Measurements from ENCODE around the gene PI4KA. TPM values are rescaled to one million over a fixed set of nuclear protein-coding genes. Genes with fewer than 3 reads are reported as not detected.

The PI4KA gene
- total RNA-seq, 2 experiments from 2014 or later = 85.8 to 100 TPM

GRCh38 chr22:20868025-20868962 lies 9.7 kb upstream of the PI4KA start:
- CTCF ChIA-PET = interaction anchor here (0.9 to 1.0 kb wide), 3 partner anchors 18 to 450 kb away, joined by 3 to 5 read pairs (median 3); no protein-coding TSS in a partner anchor
- no peak for DNase-seq
- Mint-ChIP-seq H3K9me3 (no peaks in the 10 kb centered on the region), H3K4me3 (no peak overlapping the region), H3K27me3 (no peaks in the 10 kb centered on the region), H3K27ac (peak overlapping the region; percentile 84), H3K36me3 (ENCODE audit: low read depth) (peaks cover 17% of the 10 kb centered on the region), H3K4me1 (peaks cover 34% of the 10 kb centered on the region)
- POLR2A ChIA-PET = interaction anchor here (0.8 to 1.5 kb wide), 4 partner anchors 11 to 134 kb away, joined by 3 to 5 read pairs (median 4); partner anchors contain the start of gene CRKL

GRCh38 chr22:20867179-20868024 lies 8.8 kb upstream of the PI4KA start:
- H3K4me1 Mint-ChIP-seq = peaks cover 38% of the 10 kb centered on the region
- CTCF ChIA-PET = interaction anchor here (0.9 to 1.0 kb wide), 3 partner anchors 18 to 449 kb away, joined by 3 to 5 read pairs (median 3); no protein-coding TSS in a partner anchor
- POLR2A ChIA-PET = interaction anchor here (0.8 to 1.5 kb wide), 5 partner anchors 10 to 135 kb away, joined by 3 to 5 read pairs (median 3); partner anchors contain the start of gene CRKL

GRCh38 chr22:20866736-20867135 lies 8.1 kb upstream of the PI4KA start:
- no peak for DNase-seq
- ChIA-PET POLR2A (interaction anchor here (0.9 to 1.0 kb wide), 2 partner anchors 9 to 136 kb away, joined by 3 read pairs; no protein-coding TSS in a partner anchor), CTCF (no interaction called here)
- H3K4me1 Mint-ChIP-seq = peaks cover 43% of the 10 kb centered on the region
- peak overlapping the region; percentile 84 for H3K27ac Mint-ChIP-seq
- peaks cover 25% of the 10 kb centered on the region for H3K36me3 Mint-ChIP-seq (ENCODE audit: low read depth)
- no peak overlapping the region for H3K4me3 Mint-ChIP-seq
- no peaks in the 10 kb centered on the region for H3K27me3 Mint-ChIP-seq
- H3K9me3 Mint-ChIP-seq = no peaks in the 10 kb centered on the region

More at GRCh38 chr22:20867179-20868024, 8.8 kb upstream of the PI4KA start:
- Mint-ChIP-seq H3K9me3 (no peaks in the 10 kb centered on the region), H3K27ac (peak overlapping the region; percentile 84), H3K36me3 (ENCODE audit: low read depth) (peaks cover 20% of the 10 kb centered on the region), H3K27me3 (no peaks in the 10 kb centered on the region), H3K4me3 (no peak overlapping the region)
- DNase-seq = peak; percentile 32

- Mint-ChIP-seq H3K27me3 (no peaks in the 10 kb centered on the region), H3K27ac (no peak overlapping the region), H3K4me3 (no peak overlapping the region), H3K9me3 (no peaks in the 10 kb centered on the region), H3K36me3 (ENCODE audit: low read depth) (peaks cover 25% of the 10 kb centered on the region), H3K4me1 (peaks cover 46% of the 10 kb centered on the region)
- ChIA-PET POLR2A (interaction anchor here (0.8 to 1.2 kb wide), 2 partner anchors 9 kb away, joined by 3 read pairs; no protein-coding TSS in a partner anchor), CTCF (no interaction called here)
- DNase-seq = no peak
Observed at GRCh38 chr22:20865875-20866445, 7.3 kb upstream of the PI4KA start.

GRCh38 chr22:20865331-20865730 lies 6.7 kb upstream of the PI4KA start:
- POLR2A ChIA-PET = interaction anchor here (0.8 to 1.2 kb wide), 2 partner anchors 9 to 10 kb away, joined by 3 read pairs; no protein-coding TSS in a partner anchor
- Mint-ChIP-seq H3K36me3 (ENCODE audit: low read depth) (peaks cover 25% of the 10 kb centered on the region), H3K27me3 (no peaks in the 10 kb centered on the region), H3K4me3 (no peak overlapping the region), H3K4me1 (peaks cover 52% of the 10 kb centered on the region), H3K27ac (no peak overlapping the region), H3K9me3 (no peaks in the 10 kb centered on the region)
- CTCF ChIA-PET = no interaction called here
- no peak for DNase-seq

- Mint-ChIP-seq H3K27ac (no peak overlapping the region), H3K4me3 (no peak overlapping the region), H3K9me3 (no peaks in the 10 kb centered on the region), H3K4me1 (peaks cover 60% of the 10 kb centered on the region), H3K36me3 (ENCODE audit: low read depth) (peaks cover 26% of the 10 kb centered on the region), H3K27me3 (no peaks in the 10 kb centered on the region)
- POLR2A ChIA-PET = no interaction called here
- DNase-seq = no peak
- CTCF ChIA-PET = no interaction called here
Observed at GRCh38 chr22:20864186-20864908, 5.7 kb upstream of the PI4KA start.

GRCh38 chr22:20863366-20863765 lies 4.8 kb upstream of the PI4KA start:
- ChIA-PET POLR2A (interaction anchor here (0.8 kb wide), 1 partner anchor 50 kb away, joined by 3 read pairs; no protein-coding TSS in a partner anchor), CTCF (no interaction called here)
- H3K4me3 Mint-ChIP-seq = no peak overlapping the region
- no peaks in the 10 kb centered on the region for H3K27me3 Mint-ChIP-seq
- H3K9me3 Mint-ChIP-seq = no peaks in the 10 kb centered on the region
- no peak for DNase-seq
- peaks cover 29% of the 10 kb centered on the region for H3K36me3 Mint-ChIP-seq (ENCODE audit: low read depth)
- H3K27ac Mint-ChIP-seq = no peak overlapping the region
- H3K4me1 Mint-ChIP-seq = peaks cover 58% of the 10 kb centered on the region

GRCh38 chr22:20862540-20862939 lies 3.9 kb upstream of the PI4KA start:
- Mint-ChIP-seq H3K36me3 (ENCODE audit: low read depth) (peaks cover 35% of the 10 kb centered on the region), H3K4me3 (no peak overlapping the region), H3K4me1 (peaks cover 57% of the 10 kb centered on the region), H3K9me3 (no peaks in the 10 kb centered on the region), H3K27ac (no peak overlapping the region), H3K27me3 (no peaks in the 10 kb centered on the region)
- no peak for DNase-seq
- ChIA-PET POLR2A (no interaction called here), CTCF (no interaction called here)

- H3K4me3 Mint-ChIP-seq = peak overlapping the region; percentile 86
- no peaks in the 10 kb centered on the region for H3K9me3 Mint-ChIP-seq
- peak overlapping the region; percentile 62 for H3K27ac Mint-ChIP-seq
- H3K36me3 Mint-ChIP-seq (ENCODE audit: low read depth) = peaks cover 31% of the 10 kb centered on the region
- ChIA-PET CTCF (interaction anchor here (1.0 to 1.4 kb wide), 2 partner anchors 58 to 62 kb away, joined by 4 to 5 read pairs; partner anchors contain the start of gene CRKL), POLR2A (interaction anchor here (0.6 to 1.2 kb wide), 2 partner anchors 61 to 364 kb away, joined by 3 read pairs; partner anchors contain the start of gene KLHL22)
- no peak for DNase-seq
- H3K27me3 Mint-ChIP-seq = no peaks in the 10 kb centered on the region
- peaks cover 58% of the 10 kb centered on the region for H3K4me1 Mint-ChIP-seq
Observed at GRCh38 chr22:20859615-20860014, 1.0 kb upstream of the PI4KA start.

GRCh38 chr22:20857838-20858614 lies 585 bp downstream of the PI4KA start:
- peak; percentile 87 for DNase-seq
- no peaks in the 10 kb centered on the region for H3K9me3 Mint-ChIP-seq
- peak overlapping the region; percentile 83 for H3K27ac Mint-ChIP-seq
- peaks cover 52% of the 10 kb centered on the region for H3K4me1 Mint-ChIP-seq
- POLR2A ChIA-PET = interaction anchor here (0.7 kb wide), 1 partner anchor 9 kb away, joined by 3 read pairs; no protein-coding TSS in a partner anchor
- CTCF ChIA-PET = no interaction called here
- peaks cover 27% of the 10 kb centered on the region for H3K36me3 Mint-ChIP-seq (ENCODE audit: low read depth)
- H3K4me3 Mint-ChIP-seq = peak overlapping the region; percentile 86
- no peaks in the 10 kb centered on the region for H3K27me3 Mint-ChIP-seq

- Mint-ChIP-seq H3K27me3 (no peaks in the 10 kb centered on the region), H3K4me3 (peak overlapping the region; percentile 86), H3K9me3 (no peaks in the 10 kb centered on the region), H3K27ac (no peak overlapping the region), H3K36me3 (ENCODE audit: low read depth) (peaks cover 21% of the 10 kb centered on the region), H3K4me1 (peaks cover 47% of the 10 kb centered on the region)
- CTCF ChIA-PET = interaction anchor here (1.1 kb wide), 1 partner anchor 60 kb away, joined by 3 read pairs; the partner anchor contains the start of gene CRKL
- no peak for DNase-seq
- POLR2A ChIA-PET = interaction anchor here (0.7 to 1.1 kb wide), 2 partner anchors 8 to 10 kb away, joined by 3 read pairs; no protein-coding TSS in a partner anchor
Observed at GRCh38 chr22:20857247-20857643, 1.4 kb downstream of the PI4KA start.
